Neural progenitor cell (in vitro differentiated cells): ENCODE data around the gene PLCD3. TPM values are rescaled to one million over a fixed set of nuclear protein-coding genes. Genes with fewer than 3 reads are reported as not detected.

ENCODE experiments used
- DNase-seq: peaks from one replicate; pipeline ENCODE4 v3.0.0-alpha.2; 2016; ENCODE audit warnings: low spot score
- H2AFZ ChIP-seq: fragments of 200-600 bp; sonication (generic); replicated peaks from 2 replicates; pipeline ENCODE4 v1.6.1; 2016; ENCODE audit warnings: antibody characterized with exemption
- H3F3A ChIP-seq: fragments of 200-600 bp; sonication (generic); 2 replicates; pipeline ENCODE4 v1.6.1; 2016; ENCODE audit warnings: antibody characterized with exemption, low read depth
- H3K27ac ChIP-seq: fragments of 200-600 bp; sonication (generic); 2 replicates; pipeline ENCODE4 v1.5.1; 2016; ENCODE audit warnings: mild to moderate bottlenecking
- H3K27me3 ChIP-seq: fragments of 200-600 bp; sonication (generic); 2 replicates; pipeline ENCODE4 v1.6.1; 2016; ENCODE audit warnings: mild to moderate bottlenecking, moderate library complexity
- H3K36me3 ChIP-seq: fragments of 200-600 bp; sonication (generic); 2 replicates; pipeline ENCODE4 v1.5.1; 2016
- H3K4me1 ChIP-seq: fragments of 200-600 bp; sonication (generic); 2 replicates; pipeline ENCODE4 v1.6.1; 2016; ENCODE audit warnings: mixed run types
- H3K4me2 ChIP-seq: fragments of 200-600 bp; sonication (generic); 2 replicates; pipeline ENCODE4 v1.6.1; 2016
- H3K4me3 ChIP-seq: fragments of 200-600 bp; sonication (generic); 2 replicates; pipeline ENCODE4 v1.5.1; 2016
- H3K79me2 ChIP-seq: fragments of 200-600 bp; sonication (generic); 2 replicates; pipeline ENCODE4 v1.6.1; 2016; ENCODE audit warnings: low read depth
- H3K9ac ChIP-seq: fragments of 200-600 bp; sonication (generic); 2 replicates; pipeline ENCODE4 v1.6.1; 2016
- H3K9me3 ChIP-seq: fragments of 200-600 bp; sonication (generic); 2 replicates; pipeline ENCODE4 v1.5.1; 2016; ENCODE audit warnings: low read depth
- H4K20me1 ChIP-seq: fragments of 200-600 bp; sonication (generic); 2 replicates; pipeline ENCODE4 v1.6.1; 2016; ENCODE audit warnings: low read depth
- H3K27ac Mint-ChIP-seq: 3 replicates; pipeline ENCODE4 v1.8.0; 2021; ENCODE audit warnings: mixed read lengths
- H3K27me3 Mint-ChIP-seq: 2 replicates; pipeline ENCODE4 v1.8.0; 2022; ENCODE audit warnings: low read depth, mild to moderate bottlenecking, inconsistent platforms, moderate library complexity, mixed read lengths; ENCODE audit not compliant: insufficient read depth
- H3K36me3 Mint-ChIP-seq: 3 replicates; pipeline ENCODE4 v1.8.0; 2021; ENCODE audit warnings: mixed read lengths
- H3K4me1 Mint-ChIP-seq: 3 replicates; pipeline ENCODE4 v1.8.0; 2021; ENCODE audit warnings: mixed read lengths
- H3K4me3 Mint-ChIP-seq: 3 replicates; pipeline ENCODE4 v1.8.0; 2021; ENCODE audit warnings: mild to moderate bottlenecking, moderate library complexity, mixed read lengths
- H3K9me3 Mint-ChIP-seq: 3 replicates; pipeline ENCODE4 v1.8.0; 2020; ENCODE audit warnings: mixed read lengths
- EZH2 ChIP-seq: fragments of 200-600 bp; sonication (generic); IDR thresholded peaks from 2 replicates; pipeline ENCODE4 v1.6.1; 2017; ENCODE audit warnings: antibody characterized with exemption, mild to moderate bottlenecking, moderate library complexity
- microRNA-seq: library from miRNA; unstranded; fragments of <30 nt; microRNA quantifications from one replicate; pipeline ENCODE4, GENCODE V29; 2016
- small RNA-seq: library from RNA; depleted of rRNA; stranded (forward); fragments of <200 nt; gene quantifications from one replicate; pipeline ENCODE3, GENCODE V24; 2015
- total RNA-seq: library from RNA; depleted of rRNA; stranded (reverse); fragments of >200 nt; gene quantifications from 2 replicates; pipeline ENCODE4 v1.2.3, GENCODE V29; 2015; ENCODE audit warnings: low replicate concordance

PLCD3 gene
- total RNA-seq, 1 donor from 2014 or later: 16.0 TPM

DNA sequence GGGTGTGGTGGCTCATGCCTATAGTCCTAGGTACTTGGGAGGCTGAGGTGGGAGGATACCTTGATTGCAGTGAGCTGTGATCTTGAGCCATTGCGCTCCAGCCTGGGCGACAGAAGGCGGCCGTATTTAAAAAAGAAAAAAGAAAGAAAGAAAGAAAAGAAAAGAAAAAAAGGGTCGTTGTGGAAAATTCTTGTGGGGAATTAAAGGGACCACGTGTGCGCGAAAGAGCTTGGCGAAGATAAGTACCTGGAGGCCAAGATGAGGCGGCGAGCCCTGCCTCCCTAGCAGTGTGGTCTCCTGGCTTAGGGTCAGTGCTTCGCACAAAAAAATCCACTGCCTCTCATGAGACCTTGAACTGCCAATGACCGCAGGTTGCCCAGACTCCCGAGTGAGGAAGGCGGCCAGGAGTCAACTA, 71.9 kb downstream of the PLCD3 start:
- Mint-ChIP-seq H3K4me1 (peaks cover 20% of the 10 kb centered on the region), H3K27me3 (peaks cover 6% of the 10 kb centered on the region), H3K9me3 (no peaks in the 10 kb centered on the region), H3K4me3 (peak overlapping the region; percentile 100), H3K27ac (peak overlapping the region; percentile 31), H3K36me3 (peaks cover 3% of the 10 kb centered on the region)
- H3K36me3 ChIP-seq: no peaks in the 10 kb centered on the region
- no peaks in the 10 kb centered on the region for H3K9me3 ChIP-seq
- H3K79me2 ChIP-seq: peaks cover 54% of the 10 kb centered on the region
- peaks cover 8% of the 10 kb centered on the region for H3K4me1 ChIP-seq
- peak overlapping the region; percentile 89 for H3K4me2 ChIP-seq
- peaks cover 14% of the 10 kb centered on the region for H4K20me1 ChIP-seq
- H3K9ac ChIP-seq: peak overlapping the region; percentile 58
- no peaks in the 10 kb centered on the region for H3K27me3 ChIP-seq
- H3K4me3 ChIP-seq: peak overlapping the region; percentile 89
- H3K27ac ChIP-seq: no peak overlapping the region
- H2AFZ ChIP-seq: peak overlapping the region; percentile 84
- H3F3A ChIP-seq: peaks cover 4% of the 10 kb centered on the region
- DNase-seq: no peak
- no peak for TF ChIP-seq EZH2

Small RNA genes within 50 kb of the gene (microRNA-seq; reads per million reads assigned to microRNA genes)
- gene MIR6784: not detected

Small RNA genes within 50 kb of the gene (small RNA-seq; reads per million reads assigned to genes)
- gene MIR6784: not detected
- gene RF00019: not detected

Other genes starting within 250 kb of the PLCD3 start
- 114 and 185 TPM in 2 replicates for gene EFTUD2, start 233.1 kb downstream of the PLCD3 start, total RNA-seq
- 0.45 and 0.46 TPM in 2 replicates for gene GFAP, start 217.0 kb downstream of the PLCD3 start, total RNA-seq
- gene KIF18B, start 184.7 kb downstream of the PLCD3 start, total RNA-seq: 15.1 and 46.0 TPM in 2 replicates
- 4.7 TPM in 1 of 2 replicates, not detected in the other for gene C1QL1, start 164.2 kb downstream of the PLCD3 start, total RNA-seq
- 31.4 and 91.5 TPM in 2 replicates for gene DCAKD, start 80.9 kb downstream of the PLCD3 start, total RNA-seq
- gene NMT1, start 71.2 kb downstream of the PLCD3 start, total RNA-seq: 95.0 and 101 TPM in 2 replicates
- 6.8 and 17.3 TPM in 2 replicates for gene ACBD4, start 3.2 kb upstream of the PLCD3 start, total RNA-seq
- 10.2 and 14.3 TPM in 2 replicates for gene HEXIM1, start 16.0 kb upstream of the PLCD3 start, total RNA-seq
- gene HEXIM2, start 29.4 kb upstream of the PLCD3 start, total RNA-seq: 4.6 and 9.1 TPM in 2 replicates
- 2.0 and 2.4 TPM in 2 replicates for gene FMNL1, start 89.4 kb upstream of the PLCD3 start, total RNA-seq
- gene SPATA32, start 129.6 kb upstream of the PLCD3 start, total RNA-seq: not detected in 2 replicates
- 0.34 and 2.7 TPM in 2 replicates for gene MAP3K14, start 184.5 kb upstream of the PLCD3 start, total RNA-seq